Measurements from ENCODE around the gene CARMIL3.

Gene CARMIL3

GRCh38 chr14:24110060-24110459, 58.3 kb downstream of the CARMIL3 start:
- Histone ChIP-seq H3K27me3 (ENCODE audit: insufficient read depth, poor library complexity, severe bottlenecking) (no peaks in the 10 kb centered on the region), H3K27ac (replicated peaks) (no peak overlapping the region), H3K4me3 (replicated peaks; ENCODE audit: insufficient read depth, low read length) (no peak overlapping the region)
- TF ChIP-seq POLR2AphosphoS5 (IDR thresholded peaks at IDR 0.05; ENCODE audit: low read depth) (no peak), SPI1 (IDR thresholded peaks at IDR 0.05; ENCODE audit: borderline replicate concordance, low read depth) (no peak), CTCF (IDR thresholded peaks at IDR 0.05; ENCODE audit: insufficient read depth, low read length) (no peak), GABPA (IDR thresholded peaks at IDR 0.05; ENCODE audit: low read depth) (no peak)
- TF ChIP-seq, protein P1, sequence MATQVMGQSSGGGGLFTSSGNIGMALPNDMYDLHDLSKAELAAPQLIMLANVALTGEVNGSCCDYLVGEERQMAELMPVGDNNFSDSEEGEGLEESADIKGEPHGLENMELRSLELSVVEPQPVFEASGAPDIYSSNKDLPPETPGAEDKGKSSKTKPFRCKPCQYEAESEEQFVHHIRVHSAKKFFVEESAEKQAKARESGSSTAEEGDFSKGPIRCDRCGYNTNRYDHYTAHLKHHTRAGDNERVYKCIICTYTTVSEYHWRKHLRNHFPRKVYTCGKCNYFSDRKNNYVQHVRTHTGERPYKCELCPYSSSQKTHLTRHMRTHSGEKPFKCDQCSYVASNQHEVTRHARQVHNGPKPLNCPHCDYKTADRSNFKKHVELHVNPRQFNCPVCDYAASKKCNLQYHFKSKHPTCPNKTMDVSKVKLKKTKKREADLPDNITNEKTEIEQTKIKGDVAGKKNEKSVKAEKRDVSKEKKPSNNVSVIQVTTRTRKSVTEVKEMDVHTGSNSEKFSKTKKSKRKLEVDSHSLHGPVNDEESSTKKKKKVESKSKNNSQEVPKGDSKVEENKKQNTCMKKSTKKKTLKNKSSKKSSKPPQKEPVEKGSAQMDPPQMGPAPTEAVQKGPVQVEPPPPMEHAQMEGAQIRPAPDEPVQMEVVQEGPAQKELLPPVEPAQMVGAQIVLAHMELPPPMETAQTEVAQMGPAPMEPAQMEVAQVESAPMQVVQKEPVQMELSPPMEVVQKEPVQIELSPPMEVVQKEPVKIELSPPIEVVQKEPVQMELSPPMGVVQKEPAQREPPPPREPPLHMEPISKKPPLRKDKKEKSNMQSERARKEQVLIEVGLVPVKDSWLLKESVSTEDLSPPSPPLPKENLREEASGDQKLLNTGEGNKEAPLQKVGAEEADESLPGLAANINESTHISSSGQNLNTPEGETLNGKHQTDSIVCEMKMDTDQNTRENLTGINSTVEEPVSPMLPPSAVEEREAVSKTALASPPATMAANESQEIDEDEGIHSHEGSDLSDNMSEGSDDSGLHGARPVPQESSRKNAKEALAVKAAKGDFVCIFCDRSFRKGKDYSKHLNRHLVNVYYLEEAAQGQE (IDR thresholded peaks at IDR 0.05; ENCODE audit: insufficient replicate concordance, low read depth), result no peak
- DNase-seq (ENCODE audit: low read depth in 1 of 2, low spot score in 1 of 2), result no peak

DNA sequence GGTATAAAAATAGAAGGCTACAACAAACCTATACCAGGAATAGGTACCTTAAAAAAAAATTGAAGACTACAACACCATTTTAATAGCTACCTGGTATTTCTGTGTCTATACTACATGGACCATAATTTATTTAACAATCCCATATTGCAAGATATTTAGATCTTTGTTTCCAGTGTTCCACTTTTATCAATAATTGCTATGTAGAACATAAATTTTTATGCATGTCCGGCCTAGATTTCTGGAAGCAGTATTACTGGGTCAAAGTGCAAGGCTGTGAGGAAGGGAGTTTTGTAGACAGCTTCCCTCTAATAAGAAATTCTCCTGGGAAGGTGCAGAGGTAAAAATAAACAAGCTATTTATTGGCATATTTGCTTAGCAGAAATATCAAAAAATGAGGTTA, 58.7 kb downstream of the CARMIL3 start:
- H3K27ac ChIP-seq (replicated peaks), result no peak overlapping the region
- DNase-seq (ENCODE audit: low read depth in 1 of 2, low spot score in 1 of 2), result no peak
- H3K27me3 ChIP-seq (ENCODE audit: insufficient read depth, poor library complexity, severe bottlenecking), result no peaks in the 10 kb centered on the region
- no peak overlapping the region for H3K4me3 ChIP-seq (replicated peaks; ENCODE audit: insufficient read depth, low read length)
- TF ChIP-seq, protein P1 (IDR thresholded peaks at IDR 0.05; ENCODE audit: insufficient replicate concordance, low read depth), result no peak
- TF ChIP-seq CTCF (IDR thresholded peaks at IDR 0.05; ENCODE audit: insufficient read depth, low read length) (no peak), POLR2AphosphoS5 (IDR thresholded peaks at IDR 0.05; ENCODE audit: low read depth) (no peak), SPI1 (IDR thresholded peaks at IDR 0.05; ENCODE audit: borderline replicate concordance, low read depth) (no peak), GABPA (IDR thresholded peaks at IDR 0.05; ENCODE audit: low read depth) (no peak)

- TF ChIP-seq, protein P1 (IDR thresholded peaks at IDR 0.05; ENCODE audit: insufficient replicate concordance, low read depth), result no peak
- no peak for TF ChIP-seq GABPA (IDR thresholded peaks at IDR 0.05; ENCODE audit: low read depth)
- no peak for TF ChIP-seq CTCF (IDR thresholded peaks at IDR 0.05; ENCODE audit: insufficient read depth, low read length)
- no peak for TF ChIP-seq SPI1 (IDR thresholded peaks at IDR 0.05; ENCODE audit: borderline replicate concordance, low read depth)
- no peak for DNase-seq (ENCODE audit: low read depth in 1 of 2, low spot score in 1 of 2)
- Histone ChIP-seq H3K27me3 (ENCODE audit: insufficient read depth, poor library complexity, severe bottlenecking) (no peaks in the 10 kb centered on the region), H3K27ac (replicated peaks) (peak overlapping the region; percentile 97), H3K4me3 (replicated peaks; ENCODE audit: insufficient read depth, low read length) (peak overlapping the region; percentile 65)
These were observed 61.6 kb downstream of the CARMIL3 start for GRCh38 chr14:24113379-24113800.
